Inflammatory macrophage treated with lipopolysaccharide for 4 hours (primary cell): ENCODE measurements around the gene CA5A.

Source experiments
- DNase-seq: peaks from one replicate; pipeline ENCODE4 v3.0.0-alpha.2; 2020

CA5A gene

GRCh38 chr16:87961623-87962022, 25.3 kb upstream of the CA5A start:
- no peak for DNase-seq

GRCh38 chr16:87960852-87961251, 24.5 kb upstream of the CA5A start:
- no peak for DNase-seq

GRCh38 chr16:87960296-87960695, 24.0 kb upstream of the CA5A start:
- no peak for DNase-seq

GRCh38 chr16:87959391-87959990, 23.2 kb upstream of the CA5A start:
- DNase-seq, result no peak

GRCh38 chr16:87958632-87959031, 22.3 kb upstream of the CA5A start:
- DNase-seq, result no peak

GRCh38 chr16:87957296-87958094, 21.2 kb upstream of the CA5A start:
- DNase-seq, result no peak

- DNase-seq, result peak; percentile 90
Measured at GRCh38 chr16:87956365-87957231, 20.3 kb upstream of the CA5A start.

- DNase-seq, result no peak
Measured at GRCh38 chr16:87956098-87956364, 19.7 kb upstream of the CA5A start.

- DNase-seq, result peak; percentile 93
Measured at GRCh38 chr16:87955302-87956097, 19.2 kb upstream of the CA5A start.

GRCh38 chr16:87954826-87955225, 18.5 kb upstream of the CA5A start:
- DNase-seq, result no peak

- peak; percentile 76 for DNase-seq
Measured at GRCh38 chr16:87954361-87954760, 18.0 kb upstream of the CA5A start.

- DNase-seq, result peak; percentile 88
Measured at GRCh38 chr16:87953308-87954215, 17.2 kb upstream of the CA5A start.

GRCh38 chr16:87952751-87953150, 16.4 kb upstream of the CA5A start:
- DNase-seq, result no peak

GRCh38 chr16:87951552-87952538, 15.5 kb upstream of the CA5A start:
- DNase-seq, result no peak

GRCh38 chr16:87950765-87951551, 14.6 kb upstream of the CA5A start, which contains the start of gene BANP:
TSS of gene BANP (plus strand) at chr16:87951434. CDS start at chr16:87975116, 23,682 bp downstream.
- peak; percentile 98 for DNase-seq

- no peak for DNase-seq
Measured at GRCh38 chr16:87949071-87949744, 12.9 kb upstream of the CA5A start.

GRCh38 chr16:87948735-87949070, 12.4 kb upstream of the CA5A start:
- no peak for DNase-seq

- DNase-seq, result peak; percentile 78
Measured at GRCh38 chr16:87948119-87948545, 11.8 kb upstream of the CA5A start.
